Measurements from ENCODE around the gene PDILT. TPM values are rescaled to one million over a fixed set of nuclear protein-coding genes. Genes with fewer than 3 reads are reported as not detected.

The PDILT gene
- total RNA-seq, 1 donor: not detected

DNA sequence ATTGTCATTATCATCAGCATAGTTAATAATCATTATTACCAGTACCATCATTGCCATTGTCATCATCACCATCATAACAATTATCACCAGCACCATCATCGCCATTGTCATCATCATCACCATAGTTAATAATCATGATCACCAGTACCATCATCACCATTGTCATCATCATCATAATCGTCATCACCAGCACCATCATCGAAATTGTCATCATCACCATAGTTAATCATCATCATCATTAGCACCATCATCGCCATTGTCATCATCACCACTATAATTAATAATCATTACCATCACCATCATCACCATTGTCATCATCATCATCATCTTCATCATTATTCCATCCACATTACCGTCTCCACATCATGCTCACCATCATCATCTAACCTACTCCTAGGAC, 13.5 kb downstream of the PDILT start:
- no peak for DNase-seq (ENCODE audit: insufficient read length, low spot score, missing footprints)
- H3K36me3 ChIP-seq (ENCODE audit: insufficient read depth, low read length): no peaks in the 10 kb centered on the region
- H3K79me2 ChIP-seq (ENCODE audit: insufficient read depth, low read length): no peaks in the 10 kb centered on the region

DNA sequence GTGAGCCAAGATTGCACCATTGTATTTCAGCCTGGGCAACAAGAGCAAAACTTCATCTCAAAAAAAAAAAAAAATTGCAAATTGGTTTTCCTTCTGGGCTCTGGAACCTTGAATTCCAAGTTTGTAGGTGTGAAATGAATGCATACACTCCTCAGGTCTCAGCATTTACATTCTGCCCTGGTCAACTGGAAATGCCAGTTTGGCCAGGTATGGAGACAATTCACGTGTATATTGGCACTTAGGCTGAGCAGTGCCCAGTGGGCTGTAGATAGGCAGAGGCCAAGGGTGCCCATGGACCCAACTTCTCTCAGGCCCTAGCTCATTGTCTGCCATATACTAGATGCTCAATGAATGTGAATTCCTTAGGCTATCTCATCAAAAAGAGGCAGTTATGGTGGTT, 15.7 kb downstream of the PDILT start:
- no peaks in the 10 kb centered on the region for H3K9me3 ChIP-seq (ENCODE audit: low read depth, low read length)
- TF ChIP-seq, protein P1, sequence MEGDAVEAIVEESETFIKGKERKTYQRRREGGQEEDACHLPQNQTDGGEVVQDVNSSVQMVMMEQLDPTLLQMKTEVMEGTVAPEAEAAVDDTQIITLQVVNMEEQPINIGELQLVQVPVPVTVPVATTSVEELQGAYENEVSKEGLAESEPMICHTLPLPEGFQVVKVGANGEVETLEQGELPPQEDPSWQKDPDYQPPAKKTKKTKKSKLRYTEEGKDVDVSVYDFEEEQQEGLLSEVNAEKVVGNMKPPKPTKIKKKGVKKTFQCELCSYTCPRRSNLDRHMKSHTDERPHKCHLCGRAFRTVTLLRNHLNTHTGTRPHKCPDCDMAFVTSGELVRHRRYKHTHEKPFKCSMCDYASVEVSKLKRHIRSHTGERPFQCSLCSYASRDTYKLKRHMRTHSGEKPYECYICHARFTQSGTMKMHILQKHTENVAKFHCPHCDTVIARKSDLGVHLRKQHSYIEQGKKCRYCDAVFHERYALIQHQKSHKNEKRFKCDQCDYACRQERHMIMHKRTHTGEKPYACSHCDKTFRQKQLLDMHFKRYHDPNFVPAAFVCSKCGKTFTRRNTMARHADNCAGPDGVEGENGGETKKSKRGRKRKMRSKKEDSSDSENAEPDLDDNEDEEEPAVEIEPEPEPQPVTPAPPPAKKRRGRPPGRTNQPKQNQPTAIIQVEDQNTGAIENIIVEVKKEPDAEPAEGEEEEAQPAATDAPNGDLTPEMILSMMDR (IDR thresholded peaks at IDR 0.05; ENCODE audit: extremely low read depth, low read depth, low read length): no peak
- no peak overlapping the region for H3K4me2 ChIP-seq (ENCODE audit: insufficient read depth, low read length)
- H4K20me1 ChIP-seq (ENCODE audit: insufficient read depth, low read length): no peaks in the 10 kb centered on the region
- no peak overlapping the region for H3K27ac ChIP-seq (ENCODE audit: low read depth, low read length)
- no peaks in the 10 kb centered on the region for H3K27me3 ChIP-seq (ENCODE audit: insufficient read depth, low read length)
- no peaks in the 10 kb centered on the region for H3K79me2 ChIP-seq (ENCODE audit: insufficient read depth, low read length)
- no peaks in the 10 kb centered on the region for H3K36me3 ChIP-seq (ENCODE audit: insufficient read depth, low read length)
- H3K4me1 ChIP-seq (ENCODE audit: insufficient read depth, low read length): no peaks in the 10 kb centered on the region
- no peak for DNase-seq (ENCODE audit: insufficient read length, low spot score, missing footprints)
- H2AFZ ChIP-seq (ENCODE audit: low read length): no peak overlapping the region
- H3K4me3 ChIP-seq (ENCODE audit: insufficient read depth, low read length): no peak overlapping the region

More for the DNA sequence above, 13.5 kb downstream of the PDILT start:
- Histone ChIP-seq H2AFZ (ENCODE audit: low read length) (no peak overlapping the region), H3K27me3 (ENCODE audit: insufficient read depth, low read length) (no peaks in the 10 kb centered on the region), H3K4me1 (ENCODE audit: insufficient read depth, low read length) (no peaks in the 10 kb centered on the region), H3K4me3 (ENCODE audit: insufficient read depth, low read length) (no peak overlapping the region), H3K9me3 (ENCODE audit: low read depth, low read length) (no peaks in the 10 kb centered on the region), H4K20me1 (ENCODE audit: insufficient read depth, low read length) (no peaks in the 10 kb centered on the region), H3K4me2 (ENCODE audit: insufficient read depth, low read length) (no peak overlapping the region), H3K27ac (ENCODE audit: low read depth, low read length) (no peak overlapping the region)
- TF ChIP-seq, protein P1 (IDR thresholded peaks at IDR 0.05; ENCODE audit: extremely low read depth, low read depth, low read length): no peak

DNA sequence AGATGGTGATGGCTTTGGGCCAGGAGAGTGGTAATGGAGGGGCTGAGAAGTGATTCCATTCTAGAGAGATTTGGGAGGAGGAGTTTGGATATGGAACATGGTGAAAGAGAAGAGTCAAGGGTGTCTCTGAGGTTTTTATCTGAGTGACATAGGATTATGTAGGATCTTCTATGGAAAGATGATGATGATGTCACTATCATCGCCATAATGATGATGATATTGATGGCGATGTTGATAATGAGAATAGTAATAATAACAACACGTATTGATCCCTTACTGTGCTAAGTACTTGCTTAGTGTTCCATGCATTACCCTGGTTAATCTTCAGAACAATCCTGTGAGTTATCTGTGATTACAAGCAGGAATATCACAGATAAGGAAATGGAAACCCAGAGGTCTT, 16.6 kb downstream of the PDILT start:
- Histone ChIP-seq H3K9me3 (ENCODE audit: low read depth, low read length) (no peaks in the 10 kb centered on the region), H3K4me2 (ENCODE audit: insufficient read depth, low read length) (no peak overlapping the region), H3K79me2 (ENCODE audit: insufficient read depth, low read length) (no peaks in the 10 kb centered on the region), H3K4me1 (ENCODE audit: insufficient read depth, low read length) (no peaks in the 10 kb centered on the region), H4K20me1 (ENCODE audit: insufficient read depth, low read length) (no peaks in the 10 kb centered on the region), H3K27ac (ENCODE audit: low read depth, low read length) (no peak overlapping the region), H3K36me3 (ENCODE audit: insufficient read depth, low read length) (no peaks in the 10 kb centered on the region), H3K4me3 (ENCODE audit: insufficient read depth, low read length) (no peak overlapping the region), H2AFZ (ENCODE audit: low read length) (no peak overlapping the region), H3K27me3 (ENCODE audit: insufficient read depth, low read length) (no peaks in the 10 kb centered on the region)
- DNase-seq (ENCODE audit: insufficient read length, low spot score, missing footprints): no peak
- TF ChIP-seq, protein P1 (IDR thresholded peaks at IDR 0.05; ENCODE audit: extremely low read depth, low read depth, low read length): no peak

DNA sequence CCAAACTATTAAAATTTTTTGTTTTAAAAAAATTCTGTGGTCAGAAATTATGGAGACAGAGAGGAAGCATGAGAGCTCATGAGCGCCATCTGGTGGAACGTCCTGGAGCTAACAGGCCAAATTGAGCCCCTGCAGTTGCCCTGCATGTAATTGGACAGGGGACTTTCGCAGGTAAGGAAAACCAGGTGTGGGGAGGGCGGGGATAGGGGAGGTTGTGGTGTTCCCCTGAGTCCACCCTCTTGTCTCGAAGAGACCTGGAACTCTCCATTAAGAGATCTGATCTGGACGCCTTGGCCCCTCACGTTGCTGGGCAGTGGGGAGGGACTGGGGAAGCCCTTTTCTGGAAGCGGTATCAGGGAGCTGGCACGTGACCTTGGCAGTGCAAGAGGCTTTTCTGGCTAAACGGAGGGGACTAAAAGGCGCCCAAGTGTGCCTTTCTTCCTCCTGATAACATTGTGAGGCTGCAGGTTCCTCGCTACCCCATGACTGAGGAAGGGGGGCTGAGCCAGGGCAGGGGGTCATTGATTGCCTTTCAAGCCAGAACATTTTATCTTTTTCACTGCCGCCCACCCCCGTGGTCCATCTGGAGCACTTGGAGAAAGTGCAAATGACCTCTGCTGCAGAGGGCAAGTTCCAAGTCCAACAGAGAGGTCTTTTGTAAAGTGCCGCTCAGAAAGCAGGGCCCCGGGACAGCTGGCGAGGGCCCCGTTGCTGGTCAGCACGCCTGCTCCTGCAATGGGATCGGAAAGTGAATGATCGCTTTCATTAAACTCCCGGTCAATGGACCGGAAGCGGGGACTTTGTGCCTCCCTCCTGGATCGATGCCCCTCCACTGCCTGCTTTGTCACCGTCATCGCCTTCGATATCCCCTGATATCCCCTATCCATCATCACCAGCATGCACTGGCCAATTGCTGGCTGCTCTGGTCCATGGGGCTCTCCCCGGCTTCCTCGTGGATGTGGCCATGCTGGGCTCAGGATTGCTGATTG, 18.4 kb downstream of the PDILT start:
- TF ChIP-seq, protein P1 (IDR thresholded peaks at IDR 0.05; ENCODE audit: extremely low read depth, low read depth, low read length): peak; percentile 73
- no peaks in the 10 kb centered on the region for H3K9me3 ChIP-seq (ENCODE audit: low read depth, low read length)
- H4K20me1 ChIP-seq (ENCODE audit: insufficient read depth, low read length): no peaks in the 10 kb centered on the region

More for the DNA sequence above, 18.4 kb downstream of the PDILT start:
- H2AFZ ChIP-seq (ENCODE audit: low read length): no peak overlapping the region
- H3K79me2 ChIP-seq (ENCODE audit: insufficient read depth, low read length): no peaks in the 10 kb centered on the region
- H3K4me2 ChIP-seq (ENCODE audit: insufficient read depth, low read length): no peak overlapping the region
- no peaks in the 10 kb centered on the region for H3K4me1 ChIP-seq (ENCODE audit: insufficient read depth, low read length)
- no peaks in the 10 kb centered on the region for H3K36me3 ChIP-seq (ENCODE audit: insufficient read depth, low read length)
- peak; percentile 65 for DNase-seq (ENCODE audit: insufficient read length, low spot score, missing footprints)
- H3K27ac ChIP-seq (ENCODE audit: low read depth, low read length): no peak overlapping the region
- H3K4me3 ChIP-seq (ENCODE audit: insufficient read depth, low read length): no peak overlapping the region
- H3K27me3 ChIP-seq (ENCODE audit: insufficient read depth, low read length): no peaks in the 10 kb centered on the region
